ENCODE data around the gene TXNDC16.
"Not testable (repeated sequence)": the region's sequence is repeated elsewhere in the genome, so short reads cannot be mapped to it uniquely, and the experiment has no call there.

GRCh38 chr14:52568454-52568853 lies 16.1 kb upstream of the TXNDC16 start:
- not testable (repeated sequence) for TF ChIP-seq CTCF (IDR thresholded peaks at IDR 0.05); POLR2A (IDR thresholded peaks at IDR 0.05; ENCODE audit: low read length); SMC3 (IDR thresholded peaks at IDR 0.05); POLR2AphosphoS2 (conservative IDR thresholded peaks at IDR 0.05; ENCODE audit: low read length); NPAS2 (CRISPR knock-in tag; IDR thresholded peaks at IDR 0.05; ENCODE audit: borderline replicate concordance); RAD21 (conservative IDR thresholded peaks at IDR 0.05 in 1 of 2, IDR thresholded peaks at IDR 0.05 in 1 of 2); MAX (IDR thresholded peaks at IDR 0.05); TP53 (CRISPR knock-in tag; IDR thresholded peaks at IDR 0.05); NR3C1 (IDR thresholded peaks at IDR 0.05); CHD4 (IDR thresholded peaks at IDR 0.05; ENCODE audit: borderline replicate concordance)

Measured in A549 (cell line).